Measurements from ENCODE around the gene XPA. TPM values are rescaled to one million over a fixed set of nuclear protein-coding genes. Genes with fewer than 3 reads are reported as not detected.

The XPA gene
- total and polyA plus RNA-seq, 2 of the 13 experiments (the other 11 are each of a cell fraction or from before 2014, with no cell fraction given): 2.3 to 15.2 TPM

DNA sequence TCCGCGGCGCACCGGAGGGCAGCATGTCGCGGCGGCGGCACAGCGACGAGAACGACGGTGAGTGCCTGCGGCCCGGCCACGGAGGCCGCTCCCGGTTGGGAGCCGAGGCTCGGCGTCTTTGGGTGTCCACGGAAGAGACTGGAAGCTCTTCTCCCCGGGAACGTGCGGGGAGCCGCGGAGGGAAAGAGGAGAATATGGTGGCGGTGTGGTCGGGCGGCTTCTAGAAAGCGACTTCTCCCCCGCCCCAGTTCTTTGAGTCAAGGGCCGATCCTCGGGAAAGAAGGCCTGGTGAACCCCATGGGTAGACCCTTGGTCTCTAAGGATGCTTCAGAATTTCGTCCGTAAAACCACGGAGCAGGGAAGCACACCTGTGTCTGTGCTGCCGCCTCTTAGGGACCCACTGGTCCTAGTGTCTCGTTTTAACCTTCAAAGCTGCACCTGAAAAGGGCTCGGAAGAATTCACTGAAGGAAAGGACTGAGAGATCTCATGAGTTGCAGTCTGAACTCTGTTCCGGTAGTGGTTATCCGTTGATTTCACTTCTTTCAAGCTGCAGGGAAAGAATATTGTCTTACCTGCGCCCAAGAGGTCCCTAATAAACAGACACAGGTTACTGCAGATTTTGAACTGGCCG, 63.2 kb downstream of the XPA start (continued):
- TF ChIP-seq JUNB (CRISPR knock-in tag; IDR thresholded peaks at IDR 0.05; ENCODE audit: borderline replicate concordance) (no peak), GATAD1 (CRISPR knock-in tag; IDR thresholded peaks at IDR 0.05) (no peak), ZNF280D (CRISPR knock-in tag; IDR thresholded peaks at IDR 0.05) (no peak), HNF4G (IDR thresholded peaks at IDR 0.05; ENCODE audit: borderline replicate concordance, low read depth, low read length) (no peak), HNF4G (CRISPR knock-in tag; IDR thresholded peaks at IDR 0.05; ENCODE audit: borderline replicate concordance, low read depth) (peak; percentile 46; the same call in 1 of the 2 replicates), SAFB2 (CRISPR knock-in tag; IDR thresholded peaks at IDR 0.05; ENCODE audit: borderline replicate concordance, low read depth) (peak; percentile 40; the same call in 1 of the 2 replicates), ZNF160 (CRISPR knock-in tag; IDR thresholded peaks at IDR 0.05) (no peak; the same call in 1 of the 2 replicates), POGZ (CRISPR knock-in tag; IDR thresholded peaks at IDR 0.05) (no peak), ZNF441 (CRISPR knock-in tag; IDR thresholded peaks at IDR 0.05; ENCODE audit: borderline replicate concordance) (0 out of 2 replicates have a peak, but pooled peaks have one; percentile 13), KLF11 (CRISPR knock-in tag; IDR thresholded peaks at IDR 0.05) (no peak), MTF2 (CRISPR knock-in tag; IDR thresholded peaks at IDR 0.05; ENCODE audit: borderline replicate concordance) (peak; percentile 71; the same call in 1 of the 2 replicates), ZNF691 (CRISPR knock-in tag; IDR thresholded peaks at IDR 0.05; ENCODE audit: borderline replicate concordance, low read depth) (no peak)
- TF ChIP-seq, protein P1, sequence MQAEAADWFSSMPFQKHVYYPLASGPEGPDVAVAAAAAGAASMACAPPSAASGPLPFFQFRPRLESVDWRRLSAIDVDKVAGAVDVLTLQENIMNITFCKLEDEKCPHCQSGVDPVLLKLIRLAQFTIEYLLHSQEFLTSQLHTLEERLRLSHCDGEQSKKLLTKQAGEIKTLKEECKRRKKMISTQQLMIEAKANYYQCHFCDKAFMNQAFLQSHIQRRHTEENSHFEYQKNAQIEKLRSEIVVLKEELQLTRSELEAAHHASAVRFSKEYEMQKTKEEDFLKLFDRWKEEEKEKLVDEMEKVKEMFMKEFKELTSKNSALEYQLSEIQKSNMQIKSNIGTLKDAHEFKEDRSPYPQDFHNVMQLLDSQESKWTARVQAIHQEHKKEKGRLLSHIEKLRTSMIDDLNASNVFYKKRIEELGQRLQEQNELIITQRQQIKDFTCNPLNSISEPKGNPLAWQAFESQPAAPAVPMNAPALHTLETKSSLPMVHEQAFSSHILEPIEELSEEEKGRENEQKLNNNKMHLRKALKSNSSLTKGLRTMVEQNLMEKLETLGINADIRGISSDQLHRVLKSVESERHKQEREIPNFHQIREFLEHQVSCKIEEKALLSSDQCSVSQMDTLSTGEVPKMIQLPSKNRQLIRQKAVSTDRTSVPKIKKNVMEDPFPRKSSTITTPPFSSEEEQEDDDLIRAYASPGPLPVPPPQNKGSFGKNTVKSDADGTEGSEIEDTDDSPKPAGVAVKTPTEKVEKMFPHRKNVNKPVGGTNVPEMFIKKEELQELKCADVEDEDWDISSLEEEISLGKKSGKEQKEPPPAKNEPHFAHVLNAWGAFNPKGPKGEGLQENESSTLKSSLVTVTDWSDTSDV (CRISPR knock-in tag; IDR thresholded peaks at IDR 0.05): no peak
- TF ChIP-seq, protein P2, sequence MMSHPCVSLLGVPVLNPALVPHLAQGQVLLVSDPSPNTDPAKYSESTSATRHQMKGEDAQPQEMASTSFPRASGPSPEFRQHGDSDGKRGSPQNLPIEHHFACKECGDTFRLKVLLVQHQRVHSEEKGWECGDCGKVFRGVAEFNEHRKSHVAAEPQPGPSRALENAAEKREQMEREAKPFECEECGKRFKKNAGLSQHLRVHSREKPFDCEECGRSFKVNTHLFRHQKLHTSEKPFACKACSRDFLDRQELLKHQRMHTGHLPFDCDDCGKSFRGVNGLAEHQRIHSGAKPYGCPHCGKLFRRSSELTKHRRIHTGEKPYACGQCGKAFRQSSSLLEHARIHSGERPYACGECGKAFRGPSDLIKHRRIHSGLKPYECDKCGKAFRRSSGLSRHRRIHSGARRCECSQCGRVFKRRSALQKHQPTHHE (CRISPR knock-in tag; IDR thresholded peaks at IDR 0.05; ENCODE audit: borderline replicate concordance): no peak
- TF ChIP-seq, protein P3, sequence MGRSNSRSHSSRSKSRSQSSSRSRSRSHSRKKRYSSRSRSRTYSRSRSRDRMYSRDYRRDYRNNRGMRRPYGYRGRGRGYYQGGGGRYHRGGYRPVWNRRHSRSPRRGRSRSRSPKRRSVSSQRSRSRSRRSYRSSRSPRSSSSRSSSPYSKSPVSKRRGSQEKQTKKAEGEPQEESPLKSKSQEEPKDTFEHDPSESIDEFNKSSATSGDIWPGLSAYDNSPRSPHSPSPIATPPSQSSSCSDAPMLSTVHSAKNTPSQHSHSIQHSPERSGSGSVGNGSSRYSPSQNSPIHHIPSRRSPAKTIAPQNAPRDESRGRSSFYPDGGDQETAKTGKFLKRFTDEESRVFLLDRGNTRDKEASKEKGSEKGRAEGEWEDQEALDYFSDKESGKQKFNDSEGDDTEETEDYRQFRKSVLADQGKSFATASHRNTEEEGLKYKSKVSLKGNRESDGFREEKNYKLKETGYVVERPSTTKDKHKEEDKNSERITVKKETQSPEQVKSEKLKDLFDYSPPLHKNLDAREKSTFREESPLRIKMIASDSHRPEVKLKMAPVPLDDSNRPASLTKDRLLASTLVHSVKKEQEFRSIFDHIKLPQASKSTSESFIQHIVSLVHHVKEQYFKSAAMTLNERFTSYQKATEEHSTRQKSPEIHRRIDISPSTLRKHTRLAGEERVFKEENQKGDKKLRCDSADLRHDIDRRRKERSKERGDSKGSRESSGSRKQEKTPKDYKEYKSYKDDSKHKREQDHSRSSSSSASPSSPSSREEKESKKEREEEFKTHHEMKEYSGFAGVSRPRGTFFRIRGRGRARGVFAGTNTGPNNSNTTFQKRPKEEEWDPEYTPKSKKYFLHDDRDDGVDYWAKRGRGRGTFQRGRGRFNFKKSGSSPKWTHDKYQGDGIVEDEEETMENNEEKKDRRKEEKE (IDR thresholded peaks at IDR 0.05): no peak
- TF ChIP-seq, protein P4, sequence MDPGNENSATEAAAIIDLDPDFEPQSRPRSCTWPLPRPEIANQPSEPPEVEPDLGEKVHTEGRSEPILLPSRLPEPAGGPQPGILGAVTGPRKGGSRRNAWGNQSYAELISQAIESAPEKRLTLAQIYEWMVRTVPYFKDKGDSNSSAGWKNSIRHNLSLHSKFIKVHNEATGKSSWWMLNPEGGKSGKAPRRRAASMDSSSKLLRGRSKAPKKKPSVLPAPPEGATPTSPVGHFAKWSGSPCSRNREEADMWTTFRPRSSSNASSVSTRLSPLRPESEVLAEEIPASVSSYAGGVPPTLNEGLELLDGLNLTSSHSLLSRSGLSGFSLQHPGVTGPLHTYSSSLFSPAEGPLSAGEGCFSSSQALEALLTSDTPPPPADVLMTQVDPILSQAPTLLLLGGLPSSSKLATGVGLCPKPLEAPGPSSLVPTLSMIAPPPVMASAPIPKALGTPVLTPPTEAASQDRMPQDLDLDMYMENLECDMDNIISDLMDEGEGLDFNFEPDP (CRISPR knock-in tag; conservative IDR thresholded peaks at IDR 0.05): 0 out of 2 replicates have a peak, but pooled peaks have one; percentile 88

All from HepG2 (cell line).